ENCODE data around the gene RHOC.

RHOC gene

DNA sequence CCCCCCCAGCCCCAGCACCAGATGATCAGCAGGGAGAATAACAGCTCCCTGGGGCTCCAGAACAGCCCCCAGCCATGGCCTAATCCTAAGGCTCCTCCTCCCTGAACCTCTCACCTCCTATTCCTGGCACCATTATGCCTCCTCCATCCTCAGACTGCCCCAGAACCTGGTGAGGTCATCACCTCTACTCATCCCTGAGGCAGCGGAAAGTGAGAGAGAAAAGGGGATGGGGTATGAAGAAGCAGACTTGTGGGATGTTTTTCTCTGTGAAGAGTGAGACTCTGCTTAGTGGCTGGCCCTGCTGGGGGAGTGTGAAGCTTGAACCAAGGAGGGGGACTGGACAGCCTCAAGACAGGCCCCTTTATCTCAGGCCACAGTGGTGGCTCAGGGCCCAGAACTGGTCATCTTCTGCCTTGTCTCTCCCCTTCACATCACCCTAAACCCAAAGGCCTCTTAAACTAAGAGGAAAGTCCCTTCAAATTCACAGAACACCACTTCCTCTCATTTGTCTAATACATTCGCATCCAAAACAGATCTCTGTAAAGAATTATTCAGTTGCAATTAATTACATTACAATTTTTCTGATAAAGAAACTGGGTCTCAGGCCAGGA, 10.4 kb upstream of the RHOC start:
- DNase-seq = no peak

DNA sequence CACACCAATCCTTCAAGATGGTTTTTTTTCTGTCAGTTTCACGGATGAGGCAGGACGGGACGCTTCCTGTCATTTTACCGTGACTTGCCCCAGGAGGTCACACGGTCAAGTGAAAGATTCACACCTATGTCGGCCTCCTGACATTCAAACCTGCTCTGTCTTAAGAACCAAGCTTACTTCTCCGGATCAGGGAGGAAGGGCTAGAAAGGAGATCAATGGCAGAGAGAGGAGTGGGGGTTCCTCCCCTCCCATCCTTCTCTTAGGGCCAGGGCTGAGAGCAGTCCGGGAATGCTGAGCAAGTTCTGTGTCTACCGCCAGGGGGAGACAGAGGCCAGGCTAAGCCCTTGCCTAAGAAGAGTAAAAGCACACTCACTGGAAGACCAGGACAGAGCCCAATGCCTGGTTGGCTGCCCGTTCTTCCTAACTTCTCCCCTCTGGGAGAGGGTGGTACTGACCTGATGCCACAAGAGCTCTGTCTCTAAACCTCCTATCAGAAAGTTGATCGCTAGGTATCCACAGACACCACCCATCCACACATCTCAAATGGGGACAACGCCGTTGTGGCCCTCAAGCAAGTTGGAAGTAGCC, 9.3 kb upstream of the RHOC start:
- peak; percentile 66 for DNase-seq

DNA sequence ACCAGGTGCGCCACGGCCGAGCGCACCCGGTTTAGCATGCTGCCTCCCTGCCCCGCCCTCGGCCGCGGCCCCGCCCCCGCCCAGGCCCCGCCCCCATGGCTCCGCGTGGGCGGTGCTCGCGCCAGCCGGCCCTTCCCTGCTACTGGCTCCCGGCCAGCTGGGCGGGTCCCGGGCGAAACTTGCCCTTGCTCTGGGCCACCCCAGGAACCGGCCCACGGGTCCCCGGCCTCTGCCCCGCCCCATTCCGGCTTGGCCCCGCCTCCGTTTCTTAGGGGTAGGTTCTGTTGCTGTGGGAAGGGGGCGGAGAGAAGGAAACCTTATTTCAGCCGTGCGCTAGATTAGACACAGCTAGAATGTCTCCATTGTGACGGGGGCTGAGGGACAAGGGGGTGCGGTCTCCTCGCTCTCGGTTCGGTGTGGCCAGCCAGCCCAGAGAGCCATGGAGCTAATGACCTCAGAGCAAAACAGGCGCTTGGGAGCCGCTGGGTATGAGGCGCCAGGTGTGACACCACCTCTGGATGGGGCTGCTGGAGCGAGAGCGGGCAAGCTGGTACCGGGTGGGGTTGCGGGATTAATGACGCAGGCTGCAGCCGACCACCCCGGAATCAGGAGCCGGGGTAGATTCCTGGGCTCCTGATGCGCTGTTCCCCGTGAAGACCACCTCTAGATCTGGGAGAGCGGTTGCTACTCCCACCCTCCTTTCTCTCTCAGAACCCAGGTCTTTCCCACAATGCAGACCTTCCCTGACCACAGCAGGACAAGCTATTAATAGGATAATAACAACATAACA, 8.5 kb upstream of the RHOC start, which contains the start of gene PPM1J:
PPM1J (minus strand) TSS at position 69 of the 790 bp plus-strand sequence; CDS start at position 38, 31 bp downstream.
- DNase-seq = peak; percentile 90

DNA sequence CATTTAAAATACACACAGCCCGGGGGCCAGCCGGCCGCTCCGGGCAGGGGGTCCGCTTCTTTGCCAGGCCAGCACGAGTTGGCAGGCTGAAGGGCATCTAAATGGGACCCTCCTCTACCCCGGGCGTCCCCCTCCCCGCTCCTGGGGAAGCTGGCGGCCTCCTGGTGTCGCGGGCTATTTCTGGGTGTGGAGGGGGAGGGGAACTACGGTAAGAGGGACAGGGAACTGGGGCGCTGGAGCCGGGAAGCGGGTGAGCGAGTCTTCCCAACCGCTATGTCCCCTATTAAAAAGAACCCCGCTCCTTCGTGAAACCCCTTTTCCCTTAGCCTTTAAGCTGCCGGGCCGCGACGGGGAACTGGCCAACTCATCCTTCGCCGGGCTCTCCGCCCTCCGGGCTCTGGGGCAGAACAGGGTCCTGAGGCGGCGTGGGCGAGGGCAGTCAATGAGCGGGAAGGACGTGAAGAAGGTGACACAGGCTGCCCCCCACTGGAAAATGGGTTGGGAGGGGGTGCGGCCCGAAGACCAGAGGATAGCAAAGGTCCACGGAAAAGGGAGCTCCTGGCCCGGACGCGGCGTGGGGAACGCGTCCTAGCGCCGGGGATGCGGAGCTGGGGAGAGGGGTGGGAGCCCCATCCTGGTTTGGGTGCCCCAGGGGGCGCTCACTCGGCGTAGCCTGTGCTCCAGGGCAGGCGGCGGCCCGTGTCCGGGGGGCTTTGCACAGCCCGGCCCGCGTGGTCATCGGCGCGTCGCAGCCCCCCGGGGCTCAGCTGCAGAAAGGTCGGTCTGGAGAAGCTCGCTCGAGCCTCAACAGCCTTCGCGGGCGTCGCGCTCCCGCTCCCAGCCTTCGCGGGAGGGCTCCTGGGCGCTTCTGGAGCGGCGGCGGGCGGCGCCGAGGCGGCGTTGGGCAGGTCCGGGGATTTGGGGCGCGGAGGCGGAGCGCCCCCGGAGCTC, 7.7 kb upstream of the RHOC start:
- DNase-seq = no peak

DNA sequence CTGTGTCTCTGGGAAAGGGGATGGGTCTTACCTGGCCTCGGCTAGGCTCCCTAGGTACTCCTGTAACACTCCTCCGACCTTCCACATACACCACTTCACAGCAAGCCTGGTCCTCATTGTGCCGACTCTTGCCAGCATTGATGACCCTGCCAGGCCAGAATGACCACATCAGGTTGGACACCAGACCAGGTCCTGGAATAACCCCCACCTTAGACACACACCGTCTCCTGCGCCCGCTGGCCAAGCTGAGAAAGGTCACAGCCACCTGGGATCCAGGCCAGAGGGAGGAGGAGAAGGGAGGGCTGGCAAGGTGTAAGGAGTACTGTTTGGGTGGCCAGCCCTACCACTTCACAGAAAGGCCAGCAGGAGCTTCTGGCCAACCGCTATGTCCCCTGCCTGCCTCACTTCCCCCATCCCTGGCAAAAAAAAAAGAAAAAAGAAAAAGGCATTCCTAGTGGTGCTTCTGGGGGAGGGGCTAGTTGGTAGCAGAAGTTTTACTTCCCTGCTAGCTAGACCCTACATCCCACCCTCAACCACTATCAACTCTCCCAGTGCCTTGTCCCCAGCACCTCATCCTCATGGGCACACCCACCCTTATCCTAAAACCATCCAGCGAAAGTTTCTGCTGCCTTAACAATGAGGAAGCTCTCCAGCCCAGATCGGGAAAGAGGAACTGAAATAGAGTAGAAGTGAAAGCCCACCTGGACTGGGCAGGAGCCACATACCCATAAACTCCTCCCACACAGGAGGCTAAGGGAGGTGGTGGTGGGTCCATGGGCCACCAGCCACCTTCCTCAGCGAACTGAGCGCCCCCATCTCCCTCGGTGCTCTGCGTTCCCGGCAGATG, 6.8 kb upstream of the RHOC start:
- DNase-seq = peak; percentile 80

DNA sequence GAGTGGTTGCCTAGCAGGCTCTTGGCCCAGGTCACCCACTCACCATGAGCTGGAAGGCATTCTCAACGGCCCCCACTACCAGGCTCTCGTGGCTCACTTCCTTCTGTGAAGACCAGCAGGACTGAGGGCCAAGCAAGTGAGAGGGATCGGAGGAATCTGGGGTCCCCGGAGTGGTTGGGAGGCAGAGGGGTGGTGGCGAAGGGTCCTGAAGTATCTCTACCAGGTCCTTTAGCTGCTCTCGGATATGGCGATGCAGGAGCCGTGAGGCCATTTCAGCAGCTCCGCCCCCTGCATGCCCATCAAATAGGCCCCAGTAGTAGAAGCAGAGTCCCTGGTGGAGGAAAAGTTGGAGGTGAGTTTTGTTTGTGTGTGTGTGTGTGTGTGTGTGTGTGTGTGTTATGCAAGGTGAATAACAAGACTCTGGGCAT, 5.8 kb upstream of the RHOC start:
- DNase-seq = no peak

DNA sequence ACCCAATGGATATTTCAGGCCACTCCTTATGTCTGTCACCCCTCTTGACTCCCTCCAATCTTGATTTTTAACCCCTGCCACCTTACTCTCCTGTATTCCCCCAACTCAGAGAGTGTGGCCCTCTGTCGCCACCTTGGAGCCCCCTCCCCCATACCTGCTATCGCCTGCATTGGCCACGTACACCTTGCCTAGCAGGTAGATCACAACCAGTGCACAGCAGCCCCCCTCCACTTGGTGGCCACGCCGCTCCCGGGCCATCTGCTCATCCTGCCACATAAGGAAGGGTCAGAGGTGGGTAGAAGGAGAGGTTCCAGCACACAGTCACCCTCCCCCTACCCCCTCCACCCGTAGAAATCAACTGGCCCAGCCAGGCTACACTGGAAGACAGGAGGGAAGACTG, 5.3 kb upstream of the RHOC start:
- DNase-seq = no peak

DNA sequence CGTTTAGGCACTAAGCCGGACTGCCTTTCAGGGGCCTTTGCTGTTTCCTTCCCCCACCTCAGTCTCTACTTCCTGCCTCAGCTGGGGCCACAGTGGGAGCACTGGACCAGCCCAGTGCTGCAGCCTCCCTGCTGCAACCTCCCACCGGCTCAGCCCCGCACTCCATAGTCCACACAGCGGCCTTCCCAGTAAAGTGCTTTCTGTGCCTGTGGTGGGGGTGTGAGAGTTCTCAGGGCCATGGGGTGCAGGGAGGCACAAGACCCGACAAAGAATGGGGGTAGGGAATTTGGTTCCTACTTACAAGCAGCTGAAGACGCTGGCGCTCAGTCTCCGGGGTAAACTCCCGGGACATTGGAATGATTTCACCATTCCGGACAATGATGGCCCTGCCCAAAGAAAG, 4.7 kb upstream of the RHOC start:
- no peak for DNase-seq

DNA sequence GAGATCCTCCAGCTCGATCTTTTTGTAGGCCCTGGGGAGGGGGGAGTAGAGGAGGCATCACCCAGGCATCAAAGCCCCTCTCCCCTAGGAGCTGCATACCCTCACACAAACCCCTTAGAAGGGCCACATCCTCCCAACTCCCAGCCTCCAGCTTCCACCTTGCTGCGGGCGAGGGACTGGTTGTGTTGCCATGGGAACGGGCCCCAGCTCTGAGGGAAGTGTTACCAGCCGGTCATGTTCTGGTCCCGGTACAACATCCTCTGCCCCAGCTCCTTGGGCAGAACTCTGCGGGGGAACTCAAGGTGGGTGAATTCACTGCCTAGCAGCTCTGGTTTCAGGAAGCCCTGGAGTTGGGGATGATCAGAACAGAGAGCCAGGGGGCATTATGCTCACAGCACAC, 4.1 kb upstream of the RHOC start:
- DNase-seq = no peak

DNA sequence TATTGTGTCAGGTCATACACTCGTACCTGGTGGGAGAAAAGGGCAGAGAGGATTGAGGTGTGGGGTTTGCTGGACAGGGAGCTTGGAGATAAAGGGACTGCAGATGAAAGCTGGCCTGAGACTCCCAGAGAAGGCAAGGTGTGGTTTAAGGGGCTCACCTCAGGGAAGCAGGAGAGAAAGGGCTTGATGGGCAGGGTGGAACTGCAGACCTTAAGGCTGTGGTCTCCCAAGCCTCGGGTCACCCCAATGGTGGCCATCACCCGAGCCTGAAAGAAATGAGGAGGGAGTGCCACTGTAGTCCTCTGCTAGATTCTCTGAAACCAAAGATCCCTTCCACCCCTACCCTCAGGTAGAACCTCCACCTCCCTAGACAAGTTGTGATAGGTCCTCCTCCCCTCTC, 3.7 kb upstream of the RHOC start:
- no peak for DNase-seq

DNA sequence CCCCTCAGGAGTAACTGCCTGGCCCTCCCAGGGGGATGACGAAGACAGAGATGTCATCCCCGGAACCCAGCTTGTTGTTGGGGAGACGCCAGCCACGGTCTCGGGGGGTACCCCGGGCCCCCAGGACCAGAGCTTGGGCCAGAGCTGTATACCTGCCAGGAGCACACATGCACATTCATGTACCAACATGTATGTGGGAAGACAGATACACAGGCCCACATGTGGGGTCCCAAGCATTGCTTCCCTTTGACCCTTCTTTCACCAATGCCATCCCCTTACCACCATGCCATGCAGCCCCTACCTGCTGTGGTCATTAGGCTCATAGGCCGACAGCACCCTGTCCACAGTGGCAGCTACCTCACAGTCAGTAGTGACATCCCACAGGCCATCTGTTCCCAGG, 3.2 kb upstream of the RHOC start:
- DNase-seq = no peak

DNA sequence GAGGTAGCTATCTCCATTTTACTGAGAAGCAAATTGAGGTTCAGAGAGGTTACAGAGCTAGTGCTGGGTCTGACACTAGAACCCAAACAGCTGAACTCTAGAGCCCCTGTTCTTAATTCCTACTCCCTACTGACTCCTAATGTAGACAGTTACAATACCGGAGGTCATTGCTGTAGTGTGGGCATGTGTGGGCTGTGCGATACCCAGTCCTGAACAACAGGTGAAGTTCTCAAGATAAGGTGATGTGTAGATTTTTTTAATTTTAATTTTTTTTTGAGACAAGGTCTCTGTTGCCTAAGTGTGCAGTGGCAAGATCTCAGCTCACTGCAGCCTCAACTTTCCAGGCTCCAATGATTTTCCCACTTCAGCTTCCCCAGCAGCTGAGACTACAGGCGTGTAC, 1.6 kb upstream of the RHOC start:
- no peak for DNase-seq

DNA sequence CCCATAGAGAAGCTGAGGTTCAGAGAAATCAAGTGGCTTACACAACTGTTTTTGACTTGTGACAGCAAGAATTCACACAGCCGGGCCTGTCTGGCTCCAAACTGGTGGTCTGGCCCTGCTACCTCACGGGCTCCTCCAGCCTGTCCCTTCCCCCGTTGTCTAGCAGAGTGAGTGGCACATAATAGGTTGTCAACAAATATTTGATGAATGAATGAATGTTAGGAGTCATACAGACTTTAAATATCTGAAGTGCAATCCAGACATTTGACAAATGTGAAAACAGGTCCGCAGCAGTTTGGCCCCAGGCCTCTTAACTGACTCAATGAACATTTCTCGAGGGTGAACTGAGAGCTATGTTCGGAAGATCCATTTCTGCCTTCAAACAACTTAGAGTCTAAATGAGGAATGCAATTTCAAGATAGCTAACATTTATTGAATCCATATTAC, 1.1 kb upstream of the RHOC start:
- no peak for DNase-seq

DNA sequence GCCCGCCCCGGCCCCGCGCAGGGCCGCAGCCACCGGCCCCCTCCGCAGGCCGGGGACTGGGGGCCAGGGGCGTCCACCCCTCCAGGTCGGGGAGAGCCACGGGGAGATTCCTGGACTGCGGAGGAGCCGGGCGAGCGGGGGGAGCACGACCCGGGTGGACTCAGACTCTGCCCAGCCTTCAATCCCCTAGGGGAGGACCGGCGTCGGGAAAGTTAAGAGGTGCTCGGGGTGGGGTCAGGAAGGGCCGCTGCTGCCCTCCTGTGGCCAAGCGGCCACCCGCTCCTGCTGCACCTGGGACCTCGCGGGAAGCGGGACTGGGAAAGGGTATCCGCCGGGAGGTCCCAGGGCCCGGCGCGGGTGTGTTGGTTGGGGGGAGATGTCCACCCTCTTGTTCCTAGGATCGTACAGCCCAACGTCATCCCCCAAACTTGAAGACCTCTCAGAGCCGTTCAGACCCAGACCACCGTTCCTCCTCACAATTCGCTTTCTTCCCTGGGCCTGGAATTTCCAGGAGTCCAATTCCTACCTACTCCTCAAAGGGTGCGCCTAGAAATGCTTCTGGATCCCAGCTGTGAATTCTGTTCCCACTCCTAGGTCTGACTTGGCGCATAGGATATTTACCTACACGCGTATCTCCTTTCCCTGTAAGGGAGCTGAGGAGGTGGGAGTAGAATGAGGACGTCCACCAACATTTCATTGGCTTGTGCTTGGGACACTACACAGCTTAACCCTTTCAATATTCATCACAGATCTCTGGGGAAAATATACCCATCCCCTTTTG, 484 bp upstream of the RHOC start:
- peak; percentile 70 for DNase-seq

DNA sequence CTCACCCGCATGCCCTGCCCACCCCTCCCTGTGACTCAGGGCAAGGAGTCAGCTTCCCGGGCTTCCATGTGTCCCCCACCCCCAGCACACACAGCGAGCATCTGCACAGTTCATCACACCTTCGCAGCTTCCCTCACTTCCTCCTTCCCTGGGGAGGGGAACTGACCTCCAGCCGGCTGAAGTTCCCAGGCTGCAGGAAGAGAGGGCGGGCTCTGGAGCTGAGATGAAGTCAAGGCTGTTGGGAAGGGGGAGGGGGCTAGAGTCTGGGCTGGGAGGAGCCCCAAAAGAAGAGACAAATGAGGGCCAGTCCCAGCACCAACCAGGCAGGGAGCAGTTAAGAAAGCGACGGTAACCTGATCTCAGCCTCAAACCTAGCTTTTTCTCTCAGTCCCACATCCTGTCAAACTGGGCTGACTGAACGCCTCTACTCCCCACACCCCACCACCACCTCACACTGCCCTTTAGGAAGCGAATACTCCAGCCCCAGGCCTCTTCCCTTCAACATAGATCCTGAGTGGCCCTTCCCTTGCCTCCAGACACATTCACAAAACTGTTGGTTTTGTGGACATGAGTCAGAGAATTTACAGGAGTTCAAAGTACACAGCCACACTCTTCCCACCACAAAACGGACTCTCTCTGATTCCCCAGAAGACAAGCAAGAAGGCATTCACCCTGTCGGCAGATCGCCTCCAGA, 1.8 kb downstream of the RHOC start:
- DNase-seq = peak; percentile 57

DNA sequence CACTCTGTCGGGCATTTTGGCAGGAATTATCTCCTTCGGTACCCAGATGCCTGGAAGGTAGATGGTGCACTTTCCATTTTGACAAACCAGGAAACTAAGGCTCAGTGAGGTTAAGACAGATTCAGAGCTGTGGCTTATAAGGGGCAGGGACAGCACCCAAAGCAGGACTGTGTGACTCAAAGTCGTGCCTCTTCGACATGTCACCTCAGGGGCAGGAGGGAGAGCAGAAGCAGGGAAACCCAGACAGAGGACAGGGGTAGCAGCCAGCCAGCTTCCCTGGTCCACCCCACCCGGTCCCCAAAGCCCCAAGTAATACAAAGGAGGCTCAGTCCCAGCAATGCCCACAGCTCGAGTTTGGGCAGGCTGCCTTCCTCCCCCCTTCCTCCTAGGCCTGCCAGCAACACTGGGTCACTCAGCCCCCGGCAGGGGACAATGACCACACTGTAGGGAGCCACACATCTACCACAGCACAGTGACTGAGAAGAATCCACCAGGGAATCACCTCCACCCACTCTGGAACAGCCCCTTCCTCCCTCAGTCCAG, 2.5 kb downstream of the RHOC start:
- DNase-seq = no peak

DNA sequence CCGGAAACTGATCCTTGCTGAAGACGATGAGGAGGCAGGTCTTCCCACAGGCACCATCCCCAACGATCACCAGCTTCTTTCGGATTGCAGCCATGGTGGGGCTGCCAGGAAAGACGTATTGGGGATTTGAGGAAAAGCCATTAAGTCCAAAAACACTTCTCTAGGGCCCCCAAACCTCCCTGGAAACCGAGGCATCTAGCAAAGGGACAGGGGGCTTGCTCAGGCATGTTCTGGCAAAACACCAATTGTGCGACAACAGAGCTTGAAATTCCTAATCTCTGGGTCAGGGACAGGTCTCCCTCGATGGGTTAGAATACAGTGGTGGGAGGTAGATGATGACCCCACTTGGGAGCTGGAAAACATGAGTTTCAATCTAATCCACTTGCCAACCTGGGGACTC, 3.2 kb downstream of the RHOC start:
- DNase-seq = no peak

DNA sequence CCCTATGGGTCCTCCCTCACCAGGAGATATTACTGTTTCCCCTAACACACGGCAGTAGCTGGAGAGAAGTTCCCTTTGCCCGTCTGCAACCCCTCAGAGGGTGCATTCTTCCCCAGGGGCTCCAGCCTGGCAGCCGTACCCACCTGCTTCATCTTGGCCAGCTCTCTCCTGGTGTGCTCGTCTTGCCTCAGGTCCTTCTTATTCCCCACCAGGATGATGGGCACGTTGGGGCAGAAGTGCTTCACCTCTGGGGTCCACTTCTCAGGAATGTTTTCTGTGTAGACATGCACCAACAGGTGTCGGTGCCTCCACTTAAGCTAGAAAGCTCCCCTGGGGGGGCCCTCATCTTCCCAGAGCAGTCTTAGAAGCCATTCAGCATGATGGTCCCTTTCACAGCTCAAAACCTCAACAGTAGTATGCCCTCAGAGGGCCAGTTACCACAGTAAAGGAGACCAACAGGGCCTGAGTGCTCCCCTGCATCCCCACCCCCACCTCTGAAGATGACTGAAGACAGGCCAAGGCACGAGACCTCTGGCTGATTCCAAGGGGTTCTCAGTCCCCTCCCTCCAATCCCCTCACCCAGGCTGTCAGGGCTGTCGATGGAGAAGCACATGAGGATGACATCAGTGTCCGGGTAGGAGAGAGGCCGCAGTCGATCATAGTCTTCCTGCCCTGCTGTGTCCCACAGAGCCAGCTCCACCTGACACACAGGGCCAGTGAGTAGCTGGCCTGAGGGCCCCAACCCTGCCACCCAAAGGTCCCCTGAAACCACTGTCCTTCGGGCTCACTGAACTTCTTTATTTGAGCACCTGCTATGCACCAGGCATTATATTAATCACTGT, 4.3 kb downstream of the RHOC start:
- no peak for DNase-seq

DNA sequence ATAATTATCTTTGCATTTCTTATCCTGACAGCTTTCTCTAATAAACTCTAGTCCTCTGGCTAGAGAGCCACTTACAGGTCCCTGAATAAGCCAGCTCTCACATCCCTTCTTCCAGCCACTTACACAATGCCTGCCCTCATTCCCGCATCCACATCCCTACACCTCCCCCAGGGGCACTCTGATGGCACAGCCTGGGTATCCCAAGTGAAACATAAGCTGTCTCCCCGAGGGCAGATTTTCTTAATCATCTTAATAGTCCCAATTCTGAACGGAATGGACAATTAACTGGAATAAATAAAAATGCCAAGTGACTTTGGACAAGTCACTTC, 4.9 kb downstream of the RHOC start:
- DNase-seq = no peak
